Neural cell (in vitro differentiated cells): ENCODE data around the gene ZBTB37. TPM values are rescaled to one million over a fixed set of nuclear protein-coding genes. Genes with fewer than 3 reads are reported as not detected.

Source experiments
- H2AFZ ChIP-seq: fragments of 200-600, 300-800 bp; sonication (generic), shearing (Covaris generic); 2 replicates; pipeline ENCODE4 v1.6.0; 2014; ENCODE audit warnings: low read depth, mild to moderate bottlenecking, antibody characterized with exemption, low read length, moderate library complexity
- H3F3A ChIP-seq: fragments of 200-600 bp; shearing (Covaris generic); 2 replicates; pipeline ENCODE4 v1.6.1; 2016; ENCODE audit warnings: mild to moderate bottlenecking, moderate library complexity, mixed read lengths, antibody characterized with exemption, low read length; ENCODE audit not compliant: insufficient read depth, poor library complexity, severe bottlenecking
- H3K27ac ChIP-seq: fragments of 200-600, 300-800 bp; sonication (generic), shearing (Covaris generic); 2 replicates; pipeline ENCODE4 v1.5.1; 2014; ENCODE audit warnings: mild to moderate bottlenecking, low read length, moderate library complexity
- H3K27me3 ChIP-seq: fragments of 300-800, 200-600 bp; sonication (generic), shearing (Covaris generic); 2 replicates; pipeline ENCODE4 v1.6.0; 2014; ENCODE audit warnings: mild to moderate bottlenecking, low read depth, low read length, moderate library complexity; ENCODE audit not compliant: insufficient read depth
- H3K36me3 ChIP-seq: fragments of 300-800, 200-600 bp; sonication (generic), shearing (Covaris generic); 2 replicates; pipeline ENCODE4 v1.5.1; 2014; ENCODE audit warnings: mild to moderate bottlenecking, antibody characterized with exemption, low read length, moderate library complexity; ENCODE audit not compliant: insufficient read depth
- H3K4me2 ChIP-seq: fragments of 300-800, 200-600 bp; sonication (generic), shearing (Covaris generic); 2 replicates; pipeline ENCODE4 v1.6.0; 2014; ENCODE audit warnings: mild to moderate bottlenecking, low read length
- H3K4me3 ChIP-seq: fragments of 300-800, 200-600 bp; sonication (generic), shearing (Covaris generic); 2 replicates; pipeline ENCODE4 v1.5.1; 2014; ENCODE audit warnings: mild to moderate bottlenecking, low read length, moderate library complexity
- H3K79me2 ChIP-seq: fragments of 200-600 bp; shearing (Covaris generic); replicated peaks from 2 replicates; pipeline ENCODE4 v1.6.0; 2014; ENCODE audit warnings: mild to moderate bottlenecking, low read length, moderate library complexity; ENCODE audit not compliant: insufficient read depth
- H3K9ac ChIP-seq: fragments of 300-800, 200-600 bp; sonication (generic), shearing (Covaris generic); 2 replicates; pipeline ENCODE4 v1.6.1; 2016; ENCODE audit warnings: mild to moderate bottlenecking, low read length, mixed read lengths
- H3K9me2 ChIP-seq: fragments of 200-600 bp; shearing (Covaris generic); 2 replicates; pipeline ENCODE4 v1.6.1; 2016; ENCODE audit warnings: mild to moderate bottlenecking, low read length, mixed read lengths; ENCODE audit not compliant: insufficient read depth
- H3K9me3 ChIP-seq: fragments of 200-600, 300-800 bp; sonication (generic), shearing (Covaris generic); 2 replicates; pipeline ENCODE4 v1.6.1; 2016; ENCODE audit warnings: mild to moderate bottlenecking, mixed run types, low read length, moderate library complexity, mixed read lengths
- H4K20me1 ChIP-seq: fragments of 200-600 bp; shearing (Covaris generic); 2 replicates; pipeline ENCODE4 v1.6.1; 2016; ENCODE audit warnings: mild to moderate bottlenecking, mixed run types; ENCODE audit not compliant: insufficient read depth
- EP300 ChIP-seq: fragments of 450-650 bp; conservative IDR thresholded peaks from 2 replicates; pipeline ENCODE4 v1.6.1; 2014; ENCODE audit warnings: antibody characterized with exemption, mild to moderate bottlenecking, moderate library complexity; ENCODE audit not compliant: poor library complexity, severe bottlenecking
- EZH2 ChIP-seq: fragments of 200-600, 300-800 bp; shearing (Covaris generic), sonication (generic); IDR thresholded peaks from 2 replicates; pipeline ENCODE4 v1.6.1; 2014; ENCODE audit warnings: antibody characterized with exemption, low read length, borderline replicate concordance, mild to moderate bottlenecking; ENCODE audit not compliant: insufficient read depth, poor library complexity, severe bottlenecking
- MXI1 ChIP-seq: fragments of 450-650 bp; conservative IDR thresholded peaks from 2 replicates; pipeline ENCODE4 v1.6.1; 2014; ENCODE audit warnings: antibody characterized with exemption, mild to moderate bottlenecking; ENCODE audit not compliant: poor library complexity, severe bottlenecking
- POLR2AphosphoS5 ChIP-seq: IDR thresholded peaks from 2 replicates; pipeline ENCODE4 v1.6.1; 2012
- RAD21 ChIP-seq: fragments of 450-650 bp; conservative IDR thresholded peaks from 2 replicates; pipeline ENCODE4 v1.6.1; 2014; ENCODE audit warnings: antibody characterized with exemption, mild to moderate bottlenecking, moderate library complexity
- SMC3 ChIP-seq: fragments of 450-650 bp; conservative IDR thresholded peaks from 2 replicates; pipeline ENCODE4 v1.6.1; 2014; ENCODE audit warnings: antibody characterized with exemption, mild to moderate bottlenecking, moderate library complexity; ENCODE audit not compliant: poor library complexity
- TAF1 ChIP-seq: IDR thresholded peaks from 2 replicates; pipeline ENCODE4 v1.6.1; 2012; ENCODE audit warnings: low read depth
- polyA plus RNA-seq: library from polyadenylated mRNA; depleted of rRNA; stranded (reverse); fragments of >200 nt; gene quantifications from 2 replicates; pipeline ENCODE4 v1.2.3, GENCODE V29; 2014
- TF ChIP-seq, protein P1 (sequence below): fragments of 450-650 bp; IDR thresholded peaks from 2 replicates; pipeline ENCODE4 v1.5.1; 2014; ENCODE audit warnings: antibody characterized with exemption, mild to moderate bottlenecking, moderate library complexity; ENCODE audit not compliant: poor library complexity, severe bottlenecking
- TF ChIP-seq, protein P2 (sequence below): IDR thresholded peaks from 2 replicates; pipeline ENCODE4 v1.6.1; 2012; ENCODE audit warnings: borderline replicate concordance

The ZBTB37 gene
- polyA plus RNA-seq, 1 donor from 2014 or later = 14.6 TPM

DNA sequence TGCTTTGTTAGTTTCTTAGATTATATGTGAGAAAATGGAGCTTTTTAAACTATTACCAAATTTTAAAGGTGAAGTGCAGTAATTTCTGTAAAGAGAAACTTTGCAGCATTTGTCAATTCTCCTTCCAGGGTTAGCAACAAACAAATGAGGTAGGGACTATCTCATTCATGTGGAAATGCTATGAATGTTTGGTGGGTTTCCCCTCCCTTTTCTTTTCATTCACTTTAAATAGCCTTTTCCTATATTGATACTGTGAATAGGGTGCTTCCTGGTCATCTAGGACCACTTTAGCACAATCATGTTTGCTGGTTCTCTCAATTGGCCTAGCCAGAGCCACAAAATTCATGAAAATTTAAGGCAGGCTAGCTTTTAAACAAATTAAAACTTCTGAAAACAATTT lies 20.6 kb downstream of the ZBTB37 start:
- Histone ChIP-seq H2AFZ (no peak overlapping the region), H3K27ac (no peak overlapping the region), H3K4me3 (no peak overlapping the region), H3K79me2 (no peaks in the 10 kb centered on the region), H4K20me1 (no peaks in the 10 kb centered on the region), H3K4me2 (no peak overlapping the region), H3K36me3 (peaks cover 12% of the 10 kb centered on the region), H3K27me3 (no peaks in the 10 kb centered on the region), H3K9me3 (no peaks in the 10 kb centered on the region), H3F3A (no peaks in the 10 kb centered on the region), H3K9ac (no peak overlapping the region), H3K9me2 (no peaks in the 10 kb centered on the region)
- TF ChIP-seq, protein P1, sequence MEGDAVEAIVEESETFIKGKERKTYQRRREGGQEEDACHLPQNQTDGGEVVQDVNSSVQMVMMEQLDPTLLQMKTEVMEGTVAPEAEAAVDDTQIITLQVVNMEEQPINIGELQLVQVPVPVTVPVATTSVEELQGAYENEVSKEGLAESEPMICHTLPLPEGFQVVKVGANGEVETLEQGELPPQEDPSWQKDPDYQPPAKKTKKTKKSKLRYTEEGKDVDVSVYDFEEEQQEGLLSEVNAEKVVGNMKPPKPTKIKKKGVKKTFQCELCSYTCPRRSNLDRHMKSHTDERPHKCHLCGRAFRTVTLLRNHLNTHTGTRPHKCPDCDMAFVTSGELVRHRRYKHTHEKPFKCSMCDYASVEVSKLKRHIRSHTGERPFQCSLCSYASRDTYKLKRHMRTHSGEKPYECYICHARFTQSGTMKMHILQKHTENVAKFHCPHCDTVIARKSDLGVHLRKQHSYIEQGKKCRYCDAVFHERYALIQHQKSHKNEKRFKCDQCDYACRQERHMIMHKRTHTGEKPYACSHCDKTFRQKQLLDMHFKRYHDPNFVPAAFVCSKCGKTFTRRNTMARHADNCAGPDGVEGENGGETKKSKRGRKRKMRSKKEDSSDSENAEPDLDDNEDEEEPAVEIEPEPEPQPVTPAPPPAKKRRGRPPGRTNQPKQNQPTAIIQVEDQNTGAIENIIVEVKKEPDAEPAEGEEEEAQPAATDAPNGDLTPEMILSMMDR = no peak
- TF ChIP-seq POLR2AphosphoS5 = no peak
- no peak for TF ChIP-seq TAF1
- no peak for TF ChIP-seq EP300
- TF ChIP-seq, protein P2, sequence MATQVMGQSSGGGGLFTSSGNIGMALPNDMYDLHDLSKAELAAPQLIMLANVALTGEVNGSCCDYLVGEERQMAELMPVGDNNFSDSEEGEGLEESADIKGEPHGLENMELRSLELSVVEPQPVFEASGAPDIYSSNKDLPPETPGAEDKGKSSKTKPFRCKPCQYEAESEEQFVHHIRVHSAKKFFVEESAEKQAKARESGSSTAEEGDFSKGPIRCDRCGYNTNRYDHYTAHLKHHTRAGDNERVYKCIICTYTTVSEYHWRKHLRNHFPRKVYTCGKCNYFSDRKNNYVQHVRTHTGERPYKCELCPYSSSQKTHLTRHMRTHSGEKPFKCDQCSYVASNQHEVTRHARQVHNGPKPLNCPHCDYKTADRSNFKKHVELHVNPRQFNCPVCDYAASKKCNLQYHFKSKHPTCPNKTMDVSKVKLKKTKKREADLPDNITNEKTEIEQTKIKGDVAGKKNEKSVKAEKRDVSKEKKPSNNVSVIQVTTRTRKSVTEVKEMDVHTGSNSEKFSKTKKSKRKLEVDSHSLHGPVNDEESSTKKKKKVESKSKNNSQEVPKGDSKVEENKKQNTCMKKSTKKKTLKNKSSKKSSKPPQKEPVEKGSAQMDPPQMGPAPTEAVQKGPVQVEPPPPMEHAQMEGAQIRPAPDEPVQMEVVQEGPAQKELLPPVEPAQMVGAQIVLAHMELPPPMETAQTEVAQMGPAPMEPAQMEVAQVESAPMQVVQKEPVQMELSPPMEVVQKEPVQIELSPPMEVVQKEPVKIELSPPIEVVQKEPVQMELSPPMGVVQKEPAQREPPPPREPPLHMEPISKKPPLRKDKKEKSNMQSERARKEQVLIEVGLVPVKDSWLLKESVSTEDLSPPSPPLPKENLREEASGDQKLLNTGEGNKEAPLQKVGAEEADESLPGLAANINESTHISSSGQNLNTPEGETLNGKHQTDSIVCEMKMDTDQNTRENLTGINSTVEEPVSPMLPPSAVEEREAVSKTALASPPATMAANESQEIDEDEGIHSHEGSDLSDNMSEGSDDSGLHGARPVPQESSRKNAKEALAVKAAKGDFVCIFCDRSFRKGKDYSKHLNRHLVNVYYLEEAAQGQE = no peak
- TF ChIP-seq MXI1 = no peak
- no peak for TF ChIP-seq EZH2
- TF ChIP-seq RAD21 = no peak
- TF ChIP-seq SMC3 = no peak

DNA sequence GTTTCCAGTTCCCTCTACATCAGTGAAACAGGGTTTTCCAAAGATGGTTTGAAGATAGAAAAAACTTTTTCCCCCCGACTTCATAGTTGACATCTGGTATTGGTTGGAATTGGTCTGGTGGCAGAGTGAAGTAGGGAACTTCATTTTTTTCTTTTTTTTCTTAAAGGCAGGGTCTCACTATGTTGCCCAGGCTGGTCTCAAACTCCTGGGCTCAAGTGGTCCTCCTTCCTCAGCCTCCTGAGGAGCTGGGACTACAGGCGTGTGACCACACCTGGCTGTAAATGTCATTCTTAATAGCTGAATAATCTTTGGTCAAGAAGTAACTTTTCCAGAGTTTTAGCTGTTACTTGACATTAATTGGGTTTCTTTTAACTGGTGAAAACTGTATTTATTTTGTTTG lies 21.7 kb downstream of the ZBTB37 start:
- no peaks in the 10 kb centered on the region for H3F3A ChIP-seq
- no peak overlapping the region for H3K27ac ChIP-seq
- no peak overlapping the region for H3K4me2 ChIP-seq
- H3K27me3 ChIP-seq = no peaks in the 10 kb centered on the region
- H3K9ac ChIP-seq = no peak overlapping the region
- H2AFZ ChIP-seq = no peak overlapping the region
- no peaks in the 10 kb centered on the region for H3K9me2 ChIP-seq
- H4K20me1 ChIP-seq = no peaks in the 10 kb centered on the region
- no peak overlapping the region for H3K4me3 ChIP-seq
- H3K9me3 ChIP-seq = no peaks in the 10 kb centered on the region
- TF ChIP-seq, protein P2 = no peak
- H3K36me3 ChIP-seq = peaks cover 12% of the 10 kb centered on the region
- H3K79me2 ChIP-seq = no peaks in the 10 kb centered on the region
